ENCODE results near the gene ATP4A.

GRCh38 chr19:35508129-35508528, 55.3 kb downstream of the ATP4A start:
- TF ChIP-seq RARB (CRISPR knock-in tag; IDR thresholded peaks at IDR 0.05) (no peak), TCF4 (CRISPR knock-in tag; IDR thresholded peaks at IDR 0.05; ENCODE audit: borderline replicate concordance) (no peak), PATZ1 (CRISPR knock-in tag; IDR thresholded peaks at IDR 0.05; ENCODE audit: borderline replicate concordance) (no peak), ZFP3 (CRISPR knock-in tag; IDR thresholded peaks at IDR 0.05) (no peak), SNAI2 (CRISPR knock-in tag; IDR thresholded peaks at IDR 0.05) (no peak), ISL1 (CRISPR knock-in tag; IDR thresholded peaks at IDR 0.05) (no peak), GLIS3 (CRISPR knock-in tag; IDR thresholded peaks at IDR 0.05) (no peak), ZFP30 (CRISPR knock-in tag; IDR thresholded peaks at IDR 0.05) (no peak)

Measured in SK-N-SH treated with all-trans-retinoic acid at 6 μM for 48 hours (cell line).